ENCODE measurements around the gene RFXANK.

The RFXANK gene

GRCh38 chr19:19229701-19230100, 37.6 kb downstream of the RFXANK start:
- no peak for DNase-seq (ENCODE audit: low read depth in 3 of 3)

GRCh38 chr19:19230999-19231398, 38.9 kb downstream of the RFXANK start:
- DNase-seq (ENCODE audit: low read depth in 3 of 3), result no peak

GRCh38 chr19:19232261-19232721, 40.2 kb downstream of the RFXANK start:
- no peak for DNase-seq (ENCODE audit: low read depth in 3 of 3)

- no peak for DNase-seq (ENCODE audit: low read depth in 3 of 3)
Observed at GRCh38 chr19:19234220-19234816, 42.3 kb downstream of the RFXANK start.

GRCh38 chr19:19236173-19236572, 44.1 kb downstream of the RFXANK start:
- DNase-seq (ENCODE audit: low read depth in 3 of 3), result no peak

GRCh38 chr19:19238126-19238894, 46.3 kb downstream of the RFXANK start:
- no peak for DNase-seq (ENCODE audit: low read depth in 3 of 3)

- no peak for DNase-seq (ENCODE audit: low read depth in 3 of 3)
Observed at GRCh38 chr19:19239675-19240074, 47.6 kb downstream of the RFXANK start.

- no peak for DNase-seq (ENCODE audit: low read depth in 3 of 3)
Observed at GRCh38 chr19:19240476-19240875, 48.4 kb downstream of the RFXANK start.

- no peak for DNase-seq (ENCODE audit: low read depth in 3 of 3)
Observed at GRCh38 chr19:19250196-19250801, 58.2 kb downstream of the RFXANK start.

Measured in stimulated activated CD4-positive, alpha-beta T cell treated with anti-CD3 and anti-CD28 coated beads, TNF-alpha, amount 100 ng/mL, for 48 hours (primary cell).